Mammary epithelial cell (primary cell): Measurements from ENCODE around the gene ANKRD9.

Experiments used
- EZH2 ChIP-seq: IDR thresholded peaks from 2 replicates; pipeline ENCODE4 v1.6.1; 2012; ENCODE audit warnings: low read length, inconsistent platforms, borderline replicate concordance
- TF ChIP-seq, protein P1 (sequence below), 2 donors: IDR thresholded peaks in 1 of 2; conservative IDR thresholded peaks in 1 of 2; 2 replicates each; pipeline ENCODE4 v1.5.1; 2011 to 2012; ENCODE audit warnings: inconsistent platforms in 2 of 2, low read length in 2 of 2, mild to moderate bottlenecking in 2 of 2, control low read depth in 1 of 2, low read depth in 1 of 2; ENCODE audit not compliant: insufficient read depth in 1 of 2; ENCODE audit errors: extremely low read depth in 1 of 2

DNA sequence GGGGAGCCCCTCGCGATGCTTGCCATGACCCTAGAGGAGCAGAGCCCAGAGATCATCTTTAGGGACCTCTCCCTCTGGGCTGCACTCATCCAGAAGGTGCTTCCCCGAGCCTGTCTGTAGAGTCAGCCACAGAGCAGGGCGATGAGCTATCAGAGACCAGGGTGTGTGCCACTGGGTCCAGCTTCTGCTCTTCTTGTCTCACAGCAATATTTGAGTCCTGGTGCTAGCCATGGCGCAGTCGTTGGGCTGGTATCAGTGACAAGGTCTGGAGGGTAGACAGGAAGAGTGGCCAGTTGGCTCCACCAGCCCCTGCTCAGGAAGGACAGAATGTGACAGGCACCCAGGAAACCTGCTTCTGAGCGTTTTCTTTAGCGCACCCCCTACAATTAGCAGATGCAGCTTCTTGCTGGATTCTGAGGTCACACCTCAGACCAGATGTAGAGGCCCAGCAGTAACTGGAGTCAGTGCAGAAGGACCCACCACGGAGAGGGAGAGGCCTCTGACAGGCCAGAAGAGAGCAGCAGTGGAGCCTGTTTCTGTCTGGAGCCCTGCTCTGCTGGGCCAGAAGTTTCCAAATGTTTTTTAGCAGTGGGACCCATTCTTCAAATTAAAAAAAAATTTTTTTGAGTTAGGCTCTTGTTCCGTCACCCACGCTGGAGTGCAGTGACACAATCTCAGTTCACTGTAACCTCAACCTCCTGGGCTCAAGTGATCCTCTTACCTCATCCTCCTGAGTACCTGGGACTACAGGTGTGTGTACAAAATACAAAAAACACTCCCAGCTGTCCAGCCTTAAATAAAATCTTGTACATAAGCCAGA is 23.7 kb downstream of the ANKRD9 start:
- TF ChIP-seq, protein P1, sequence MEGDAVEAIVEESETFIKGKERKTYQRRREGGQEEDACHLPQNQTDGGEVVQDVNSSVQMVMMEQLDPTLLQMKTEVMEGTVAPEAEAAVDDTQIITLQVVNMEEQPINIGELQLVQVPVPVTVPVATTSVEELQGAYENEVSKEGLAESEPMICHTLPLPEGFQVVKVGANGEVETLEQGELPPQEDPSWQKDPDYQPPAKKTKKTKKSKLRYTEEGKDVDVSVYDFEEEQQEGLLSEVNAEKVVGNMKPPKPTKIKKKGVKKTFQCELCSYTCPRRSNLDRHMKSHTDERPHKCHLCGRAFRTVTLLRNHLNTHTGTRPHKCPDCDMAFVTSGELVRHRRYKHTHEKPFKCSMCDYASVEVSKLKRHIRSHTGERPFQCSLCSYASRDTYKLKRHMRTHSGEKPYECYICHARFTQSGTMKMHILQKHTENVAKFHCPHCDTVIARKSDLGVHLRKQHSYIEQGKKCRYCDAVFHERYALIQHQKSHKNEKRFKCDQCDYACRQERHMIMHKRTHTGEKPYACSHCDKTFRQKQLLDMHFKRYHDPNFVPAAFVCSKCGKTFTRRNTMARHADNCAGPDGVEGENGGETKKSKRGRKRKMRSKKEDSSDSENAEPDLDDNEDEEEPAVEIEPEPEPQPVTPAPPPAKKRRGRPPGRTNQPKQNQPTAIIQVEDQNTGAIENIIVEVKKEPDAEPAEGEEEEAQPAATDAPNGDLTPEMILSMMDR (conservative IDR thresholded peaks at IDR 0.05 in 1 of 2, IDR thresholded peaks at IDR 0.05 in 1 of 2; ENCODE audit: extremely low read depth in 1 of 2, insufficient read depth in 1 of 2, low read depth in 1 of 2, low read length in 2 of 2): no peak
- TF ChIP-seq EZH2: no peak
